KMS-11 (cell line): ENCODE measurements around the gene COL26A1.

Source experiments
- H2AFZ ChIP-seq: fragments of 200-600 bp; sonication (generic); 2 replicates; pipeline ENCODE4 v1.6.1; 2016; ENCODE audit warnings: antibody characterized with exemption, mixed run types, low read depth
- H3K27ac ChIP-seq: fragments of 200-600 bp; sonication (generic); 2 replicates; pipeline ENCODE4 v1.6.1; 2016; ENCODE audit warnings: mild to moderate bottlenecking, mixed run types
- H3K27me3 ChIP-seq: fragments of 200-600 bp; sonication (generic); 2 replicates; pipeline ENCODE4 v1.6.1; 2017; ENCODE audit warnings: mild to moderate bottlenecking, low read depth, mixed run types, moderate library complexity; ENCODE audit not compliant: insufficient read depth
- H3K36me3 ChIP-seq: fragments of 200-600 bp; sonication (generic); 2 replicates; pipeline ENCODE4 v1.6.1; 2017; ENCODE audit warnings: mild to moderate bottlenecking, mixed run types; ENCODE audit not compliant: insufficient read depth
- H3K4me1 ChIP-seq: fragments of 200-600 bp; sonication (generic); 2 replicates; pipeline ENCODE4 v1.6.1; 2016; ENCODE audit warnings: mild to moderate bottlenecking, low read depth, mixed run types; ENCODE audit not compliant: poor library complexity, severe bottlenecking
- H3K4me2 ChIP-seq: fragments of 200-600 bp; sonication (generic); 2 replicates; pipeline ENCODE4 v1.7.0; 2016; ENCODE audit warnings: mild to moderate bottlenecking, mixed run types
- H3K4me3 ChIP-seq: fragments of 200-600 bp; sonication (generic); IDR thresholded peaks from 2 replicates; pipeline ENCODE4 v1.6.1; 2017; ENCODE audit warnings: low read depth, low read length, mixed read lengths; ENCODE audit not compliant: insufficient read depth
- H3K79me2 ChIP-seq: fragments of 200-600 bp; sonication (generic); 2 replicates; pipeline ENCODE4 v1.6.1; 2016; ENCODE audit warnings: low read depth, mixed run types; ENCODE audit not compliant: insufficient read depth
- H3K9ac ChIP-seq: fragments of 200-600 bp; sonication (generic); 2 replicates; pipeline ENCODE4 v1.6.1; 2016; ENCODE audit warnings: mild to moderate bottlenecking, mixed run types
- H4K20me1 ChIP-seq: fragments of 200-600 bp; sonication (generic); 2 replicates; pipeline ENCODE4 v1.6.1; 2016; ENCODE audit warnings: mild to moderate bottlenecking, mixed run types; ENCODE audit not compliant: insufficient read depth
- CTCF ChIP-seq: fragments of 200-600 bp; sonication (generic); conservative IDR thresholded peaks from 2 replicates; pipeline ENCODE4 v1.6.1; 2017; ENCODE audit warnings: low read depth, mild to moderate bottlenecking, antibody characterized with exemption, low read length, moderate library complexity, mixed read lengths

Gene COL26A1

DNA sequence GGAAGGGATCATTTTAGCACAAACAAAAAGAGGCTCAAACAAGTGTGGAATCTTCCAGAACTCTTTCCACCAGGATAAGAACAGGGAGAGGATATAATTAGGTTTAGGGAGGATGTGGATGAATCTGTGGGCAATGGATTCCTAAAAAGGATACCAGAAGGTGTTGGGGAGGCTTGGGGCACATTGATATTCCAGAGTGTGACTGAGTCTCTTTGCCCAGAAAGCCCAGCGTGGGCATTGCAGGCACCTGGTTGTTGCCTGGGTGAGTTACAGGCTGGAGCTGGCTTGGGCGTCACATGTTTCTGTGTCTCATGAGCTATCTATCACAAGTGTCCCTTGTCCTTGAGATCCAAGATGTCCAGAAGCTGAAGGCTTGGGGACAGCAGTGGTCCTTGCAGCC, 3.3 kb downstream of the COL26A1 start:
- no peaks in the 10 kb centered on the region for H3K36me3 ChIP-seq
- no peaks in the 10 kb centered on the region for H3K79me2 ChIP-seq
- H3K27ac ChIP-seq, result no peak overlapping the region
- H3K4me1 ChIP-seq, result no peaks in the 10 kb centered on the region
- no peak overlapping the region for H3K4me3 ChIP-seq
- no peak overlapping the region for H3K4me2 ChIP-seq
- no peaks in the 10 kb centered on the region for H4K20me1 ChIP-seq
- peaks cover 44% of the 10 kb centered on the region; the same call in 1 of the 2 replicates for H3K27me3 ChIP-seq
- TF ChIP-seq CTCF, result no peak
- no peak overlapping the region for H3K9ac ChIP-seq
- H2AFZ ChIP-seq, result no peak overlapping the region

GRCh38 chr7:101367676-101368075, 5.0 kb downstream of the COL26A1 start:
- no peaks in the 10 kb centered on the region for H3K79me2 ChIP-seq
- no peak for TF ChIP-seq CTCF
- H3K27ac ChIP-seq, result no peak overlapping the region
- H3K4me1 ChIP-seq, result no peaks in the 10 kb centered on the region
- H3K27me3 ChIP-seq, result peaks cover 40% of the 10 kb centered on the region; the same call in 1 of the 2 replicates
- H2AFZ ChIP-seq, result no peak overlapping the region
- H3K4me3 ChIP-seq, result no peak overlapping the region
- no peaks in the 10 kb centered on the region for H4K20me1 ChIP-seq
- H3K4me2 ChIP-seq, result no peak overlapping the region
- H3K9ac ChIP-seq, result no peak overlapping the region
- H3K36me3 ChIP-seq, result no peaks in the 10 kb centered on the region

- Histone ChIP-seq H3K79me2 (no peaks in the 10 kb centered on the region), H3K4me2 (no peak overlapping the region), H3K27me3 (peaks cover 40% of the 10 kb centered on the region; the same call in 1 of the 2 replicates)
Measured at GRCh38 chr7:101368422-101369165, 5.9 kb downstream of the COL26A1 start.

DNA sequence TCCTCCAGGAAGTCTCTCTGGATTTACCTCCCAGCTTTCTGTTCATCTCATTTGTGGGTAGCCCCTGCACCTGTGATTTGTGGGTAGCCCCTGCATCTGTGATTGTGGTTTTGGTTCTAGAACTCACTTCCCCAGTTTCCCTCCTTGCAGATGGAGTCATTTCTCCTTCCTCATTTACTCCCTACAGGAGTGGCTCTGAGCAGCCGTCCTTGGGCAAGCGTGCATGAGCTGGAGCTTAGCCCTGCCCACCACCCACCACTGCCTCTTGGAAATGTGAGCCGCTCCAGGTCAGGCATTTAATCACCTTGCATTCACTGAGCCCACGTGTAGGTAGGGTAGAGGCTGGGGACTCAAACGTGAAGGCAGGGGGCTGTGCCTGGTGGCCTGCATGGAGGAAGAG, 8.2 kb downstream of the COL26A1 start:
- no peak overlapping the region for H3K4me3 ChIP-seq
- H3K36me3 ChIP-seq, result no peaks in the 10 kb centered on the region
- no peak overlapping the region for H3K9ac ChIP-seq
- H4K20me1 ChIP-seq, result no peaks in the 10 kb centered on the region
- H3K4me2 ChIP-seq, result no peak overlapping the region
- H3K27ac ChIP-seq, result no peak overlapping the region
- no peak for TF ChIP-seq CTCF
- H3K27me3 ChIP-seq, result peaks cover 27% of the 10 kb centered on the region; the same call in 1 of the 2 replicates
- H2AFZ ChIP-seq, result no peak overlapping the region
- H3K4me1 ChIP-seq, result no peaks in the 10 kb centered on the region
- no peaks in the 10 kb centered on the region for H3K79me2 ChIP-seq

More at GRCh38 chr7:101368422-101369165, 5.9 kb downstream of the COL26A1 start:
- H3K36me3 ChIP-seq, result no peaks in the 10 kb centered on the region
- no peaks in the 10 kb centered on the region for H3K4me1 ChIP-seq
- no peaks in the 10 kb centered on the region for H4K20me1 ChIP-seq
- no peak overlapping the region for H2AFZ ChIP-seq
- H3K4me3 ChIP-seq, result no peak overlapping the region
- H3K27ac ChIP-seq, result no peak overlapping the region
- no peak overlapping the region for H3K9ac ChIP-seq
- TF ChIP-seq CTCF, result no peak
